PC-9 (cell line): ENCODE measurements around the gene RTN1. TPM values are rescaled to one million over a fixed set of nuclear protein-coding genes. Genes with fewer than 3 reads are reported as not detected.

Experiments
- BruUV-seq: library from RNA; stranded (reverse); fragments of 400-500 nt; replicated peaks from 2 replicates; lab custom pipeline; 2021; lab: Mats Ljungman, UMichigan
- CTCF ChIA-PET: fragments of 300-600 bp; sonication (Branson Sonifier 250); formaldehyde crosslinking; loops from one replicate; lab custom pipeline; 2022; ENCODE audit warnings: antibody characterized with exemption; lab: Charles Lee
- POLR2A ChIA-PET: fragments of 300-600 bp; sonication (Branson Sonifier 250); formaldehyde crosslinking; loops from one replicate; lab custom pipeline; 2022; ENCODE audit warnings: antibody characterized with exemption; ENCODE audit not compliant: unreplicated experiment; lab: Charles Lee
- DNase-seq, 2 experiments: peaks; one replicate each; pipeline versions ENCODE4 v3.0.0 to v3.0.0-alpha.2; 2015 to 2022; ENCODE audit warnings: mixed read lengths in 1 of 2
- H2AFZ ChIP-seq: fragments of 200-600 bp; sonication (generic); 2 replicates; pipeline ENCODE4 v1.8.1; 2017; ENCODE audit warnings: antibody characterized with exemption
- H3F3A ChIP-seq: fragments of 200-600 bp; sonication (generic); 2 replicates; pipeline ENCODE4 v1.8.1; 2017; ENCODE audit warnings: antibody characterized with exemption, mild to moderate bottlenecking, low read depth; ENCODE audit not compliant: insufficient read depth
- H3K27ac ChIP-seq: fragments of 200-600 bp; sonication (generic); 2 replicates; pipeline ENCODE4 v1.6.1; 2016; ENCODE audit warnings: mixed run types
- H3K27me3 ChIP-seq: fragments of 200-600 bp; sonication (generic); 2 replicates; pipeline ENCODE4 v1.6.1; 2016; ENCODE audit warnings: low read depth, mixed run types; ENCODE audit not compliant: insufficient read depth
- H3K36me3 ChIP-seq: fragments of 200-600 bp; sonication (generic); 2 replicates; pipeline ENCODE4 v1.6.1; 2016; ENCODE audit warnings: low read depth, mixed run types
- H3K4me1 ChIP-seq: fragments of 200-600 bp; sonication (generic); replicated peaks from 2 replicates; pipeline ENCODE4 v1.6.1; 2016; ENCODE audit warnings: mixed run types; ENCODE audit not compliant: insufficient read depth
- H3K4me2 ChIP-seq: fragments of 200-600 bp; sonication (generic); 2 replicates; pipeline ENCODE4 v1.6.1; 2017; ENCODE audit warnings: mixed run types
- H3K4me3 ChIP-seq: fragments of 200-600 bp; sonication (generic); 2 replicates; pipeline ENCODE4 v1.6.1; 2016; ENCODE audit warnings: mixed run types
- H3K79me2 ChIP-seq: fragments of 200-600 bp; sonication (generic); 2 replicates; pipeline ENCODE4 v1.6.1; 2017; ENCODE audit warnings: low read depth, mixed run types
- H3K9me2 ChIP-seq: fragments of 200-600 bp; sonication (generic); 2 replicates; pipeline ENCODE4 v1.8.1; 2017; ENCODE audit warnings: mild to moderate bottlenecking; ENCODE audit not compliant: insufficient read depth
- H3K9me3 ChIP-seq: fragments of 200-600 bp; sonication (generic); 2 replicates; pipeline ENCODE4 v1.8.1; 2016; ENCODE audit warnings: low read depth; ENCODE audit not compliant: insufficient read depth
- H4K20me1 ChIP-seq: fragments of 200-600 bp; sonication (generic); 2 replicates; pipeline ENCODE4 v1.8.1; 2017; ENCODE audit not compliant: insufficient read depth
- EZH2 ChIP-seq: fragments of 200-600 bp; sonication (generic); IDR thresholded peaks from 2 replicates; pipeline ENCODE4 v1.8.0; 2017; ENCODE audit warnings: antibody characterized with exemption, low read depth
- intact Hi-C: fragments of 100-400 bp; cut with micrococcal nuclease; formaldehyde crosslinking; loops from one replicate; pipeline ENCODE4 v1.10.0; 2022; ENCODE audit not compliant: unreplicated experiment
- total RNA-seq: library from RNA; stranded (reverse); gene quantifications from 2 replicates; pipeline ENCODE4 v1.2.3, GENCODE V29; 2021
- TF ChIP-seq, protein P1 (sequence below): fragments of 200-600 bp; sonication (generic); conservative IDR thresholded peaks from 2 replicates; pipeline ENCODE4 v1.6.1; 2017; ENCODE audit warnings: mixed run types, antibody characterized with exemption, mild to moderate bottlenecking, moderate library complexity

The RTN1 gene
- total RNA-seq, 1 experiment from 2014 or later = not detected

DNA sequence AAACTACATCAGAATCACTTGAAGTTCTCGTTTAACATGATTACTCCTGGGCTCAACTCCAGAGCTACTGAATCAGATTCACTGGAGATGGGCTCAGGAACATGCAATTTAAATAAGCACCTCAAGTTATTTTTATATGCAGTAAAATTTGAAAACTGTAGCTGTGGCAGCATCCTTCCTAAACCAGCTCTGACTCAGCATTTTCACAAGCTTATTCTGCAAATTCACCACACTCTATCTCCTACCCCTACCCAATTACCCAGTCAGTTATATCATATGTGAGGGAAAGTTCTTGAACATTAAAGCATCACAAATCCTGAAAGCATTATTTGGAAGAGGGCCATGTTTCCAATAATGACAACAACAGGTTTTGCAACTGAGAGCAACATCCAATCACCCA, 25.1 kb upstream of the RTN1 start:
- CTCF ChIA-PET = no interaction called here
- Histone ChIP-seq H3K9me3 (no peaks in the 10 kb centered on the region), H3K27ac (no peak overlapping the region)

DNA sequence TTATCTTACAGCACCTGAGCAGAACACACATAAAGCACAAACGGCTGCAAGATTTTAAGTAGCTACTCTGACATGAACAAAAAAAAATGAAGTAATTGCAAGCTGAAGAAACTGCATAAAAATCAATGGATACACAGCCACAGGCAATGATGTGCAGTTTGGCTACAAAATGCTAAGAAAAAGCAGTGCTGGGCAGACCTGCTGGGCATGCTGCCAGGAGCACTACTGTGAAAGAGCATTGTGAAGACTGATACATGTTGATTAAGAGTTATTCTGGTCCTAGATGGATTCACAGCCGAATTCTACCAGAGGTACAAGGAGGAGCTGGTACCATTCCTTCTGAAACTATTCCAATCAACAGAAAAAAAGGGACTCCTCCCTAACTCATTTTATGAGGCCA, 20.1 kb upstream of the RTN1 start:
- intact Hi-C loops = no loop called here
- TF ChIP-seq EZH2 = no peak
- TF ChIP-seq, protein P1, sequence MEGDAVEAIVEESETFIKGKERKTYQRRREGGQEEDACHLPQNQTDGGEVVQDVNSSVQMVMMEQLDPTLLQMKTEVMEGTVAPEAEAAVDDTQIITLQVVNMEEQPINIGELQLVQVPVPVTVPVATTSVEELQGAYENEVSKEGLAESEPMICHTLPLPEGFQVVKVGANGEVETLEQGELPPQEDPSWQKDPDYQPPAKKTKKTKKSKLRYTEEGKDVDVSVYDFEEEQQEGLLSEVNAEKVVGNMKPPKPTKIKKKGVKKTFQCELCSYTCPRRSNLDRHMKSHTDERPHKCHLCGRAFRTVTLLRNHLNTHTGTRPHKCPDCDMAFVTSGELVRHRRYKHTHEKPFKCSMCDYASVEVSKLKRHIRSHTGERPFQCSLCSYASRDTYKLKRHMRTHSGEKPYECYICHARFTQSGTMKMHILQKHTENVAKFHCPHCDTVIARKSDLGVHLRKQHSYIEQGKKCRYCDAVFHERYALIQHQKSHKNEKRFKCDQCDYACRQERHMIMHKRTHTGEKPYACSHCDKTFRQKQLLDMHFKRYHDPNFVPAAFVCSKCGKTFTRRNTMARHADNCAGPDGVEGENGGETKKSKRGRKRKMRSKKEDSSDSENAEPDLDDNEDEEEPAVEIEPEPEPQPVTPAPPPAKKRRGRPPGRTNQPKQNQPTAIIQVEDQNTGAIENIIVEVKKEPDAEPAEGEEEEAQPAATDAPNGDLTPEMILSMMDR = no peak
- CTCF ChIA-PET = no interaction called here

More for the DNA sequence above, 25.1 kb upstream of the RTN1 start:
- Histone ChIP-seq H3K27me3 (no peaks in the 10 kb centered on the region), H3K9me2 (no peaks in the 10 kb centered on the region), H3K36me3 (no peaks in the 10 kb centered on the region), H3K4me3 (no peak overlapping the region), H3F3A (no peaks in the 10 kb centered on the region), H3K4me1 (no peaks in the 10 kb centered on the region), H3K4me2 (no peak overlapping the region), H3K79me2 (no peaks in the 10 kb centered on the region), H2AFZ (no peak overlapping the region), H4K20me1 (no peaks in the 10 kb centered on the region)
- POLR2A ChIA-PET = no interaction called here
- TF ChIP-seq, protein P1 = no peak
- TF ChIP-seq EZH2 = no peak
- intact Hi-C loops = no loop called here
- no TSS peak for BruUV-seq
- DNase-seq = no peak

DNA sequence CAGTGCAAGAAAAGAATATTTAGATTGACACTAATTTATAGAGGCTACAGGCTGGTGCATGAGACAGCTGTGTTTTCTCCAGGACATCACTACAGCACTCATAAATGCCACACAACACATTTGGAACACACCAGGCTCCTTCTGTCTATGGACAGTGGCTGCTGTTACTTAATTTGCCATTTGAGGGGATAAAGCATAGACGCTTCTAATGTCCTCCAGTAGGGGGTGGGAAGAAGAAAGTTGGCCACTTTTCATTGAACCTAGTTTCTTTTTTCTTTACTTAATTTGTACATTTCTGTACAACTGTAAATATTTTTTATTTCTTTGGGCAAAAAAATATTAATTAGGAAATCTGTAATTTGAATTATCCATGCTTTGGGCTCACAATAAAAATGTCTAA, 12.4 kb upstream of the RTN1 start:
- ChIA-PET CTCF (no interaction called here), POLR2A (no interaction called here)
- Histone ChIP-seq H3K4me2 (no peak overlapping the region), H2AFZ (no peak overlapping the region), H3K9me3 (no peaks in the 10 kb centered on the region), H3F3A (no peaks in the 10 kb centered on the region), H3K4me3 (no peak overlapping the region), H3K36me3 (no peaks in the 10 kb centered on the region), H3K79me2 (no peaks in the 10 kb centered on the region), H3K4me1 (no peaks in the 10 kb centered on the region), H3K9me2 (peaks cover 3% of the 10 kb centered on the region; the same call in 1 of the 2 replicates), H3K27ac (no peak overlapping the region), H3K27me3 (no peaks in the 10 kb centered on the region), H4K20me1 (no peaks in the 10 kb centered on the region)
- intact Hi-C loops = no loop called here
- no peak for TF ChIP-seq EZH2
- TF ChIP-seq, protein P1 = peak; percentile 54; the same call in 1 of the 2 replicates
- BruUV-seq = no TSS peak
- no peak for DNase-seq

More for the DNA sequence above, 20.1 kb upstream of the RTN1 start:
- Histone ChIP-seq H3K27ac (no peak overlapping the region), H3K79me2 (no peaks in the 10 kb centered on the region), H3K9me3 (no peaks in the 10 kb centered on the region), H4K20me1 (no peaks in the 10 kb centered on the region), H3K4me2 (no peak overlapping the region), H3K36me3 (no peaks in the 10 kb centered on the region), H3F3A (no peaks in the 10 kb centered on the region), H3K27me3 (no peaks in the 10 kb centered on the region), H3K9me2 (no peaks in the 10 kb centered on the region), H3K4me3 (no peak overlapping the region), H2AFZ (no peak overlapping the region), H3K4me1 (no peaks in the 10 kb centered on the region)
- DNase-seq = no peak
- POLR2A ChIA-PET = no interaction called here
- BruUV-seq = no TSS peak
